ENCODE data around the gene CELF5.
"Not testable (repeated sequence)": the region's sequence is repeated elsewhere in the genome, so short reads cannot be mapped to it uniquely, and the experiment has no call there.

The CELF5 gene

DNA sequence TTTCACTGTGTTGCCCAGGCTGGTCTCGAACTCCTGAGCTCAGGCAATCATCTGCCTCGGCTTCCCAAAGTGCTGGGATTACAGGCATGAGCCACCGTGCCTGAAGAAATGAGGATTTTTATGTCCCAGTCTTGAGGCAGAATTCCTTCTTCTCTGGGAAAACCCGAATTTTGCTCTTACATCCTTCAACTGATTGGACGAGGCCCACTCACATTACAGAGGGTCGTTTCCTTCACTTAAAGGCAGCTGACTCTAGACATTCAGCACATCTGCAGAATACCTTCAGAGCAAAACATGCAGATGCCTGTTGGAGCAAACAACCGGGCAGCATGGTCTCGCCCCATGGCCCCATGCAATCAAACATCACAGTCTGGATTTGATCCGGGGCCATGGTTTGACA, 105.6 kb downstream of the CELF5 start:
- DNase-seq = no peak

DNA sequence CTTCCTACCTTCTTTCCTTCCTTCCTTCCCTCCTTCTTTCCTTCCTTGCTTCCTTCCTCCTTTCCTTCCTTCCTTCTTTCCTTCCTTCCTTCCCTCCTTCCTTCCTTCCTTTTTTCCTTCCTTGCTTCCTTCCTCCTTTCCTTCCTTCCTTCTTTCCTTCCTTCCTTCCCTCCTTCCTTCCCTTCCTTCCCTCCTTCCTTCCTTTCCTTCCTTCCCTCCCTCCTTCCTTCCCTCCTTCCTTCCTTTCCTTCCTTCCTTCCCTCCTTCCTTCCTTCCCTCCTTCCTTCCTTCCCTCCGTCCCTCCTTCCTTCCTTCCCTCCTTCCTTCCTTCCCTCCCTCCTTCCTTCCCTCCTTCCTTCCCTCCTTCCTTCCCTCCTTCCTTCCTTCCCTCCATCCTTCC, 107.8 kb downstream of the CELF5 start:
- DNase-seq = not testable (repeated sequence)

DNA sequence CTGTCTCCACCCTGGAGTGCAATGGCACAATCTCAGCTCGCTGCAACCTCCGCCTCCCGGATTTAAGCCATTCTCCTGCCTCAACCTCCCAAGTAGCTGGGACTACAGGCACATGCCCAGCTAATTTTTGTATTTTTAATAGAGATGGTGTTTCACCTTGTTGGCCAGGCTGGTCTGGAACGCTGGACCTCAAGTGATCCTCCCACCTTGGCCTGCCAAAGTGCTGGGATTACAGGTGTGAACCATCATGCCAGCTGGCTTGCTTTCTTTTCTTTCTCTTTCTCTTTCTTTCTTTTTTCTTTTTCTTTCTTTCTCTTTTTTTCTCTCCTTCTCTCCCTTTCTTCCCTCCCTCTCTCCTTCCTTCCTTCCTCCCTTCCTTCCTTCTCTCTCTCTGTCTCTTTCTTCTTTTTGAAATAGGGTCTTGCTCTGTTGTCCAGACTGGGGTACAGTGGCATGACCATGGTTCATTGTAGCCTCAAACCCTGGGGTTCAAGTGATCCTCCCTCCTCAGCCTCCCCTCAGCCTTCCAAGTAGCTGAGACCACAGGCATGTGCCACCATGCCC, 108.6 kb downstream of the CELF5 start:
- DNase-seq = no peak

DNA sequence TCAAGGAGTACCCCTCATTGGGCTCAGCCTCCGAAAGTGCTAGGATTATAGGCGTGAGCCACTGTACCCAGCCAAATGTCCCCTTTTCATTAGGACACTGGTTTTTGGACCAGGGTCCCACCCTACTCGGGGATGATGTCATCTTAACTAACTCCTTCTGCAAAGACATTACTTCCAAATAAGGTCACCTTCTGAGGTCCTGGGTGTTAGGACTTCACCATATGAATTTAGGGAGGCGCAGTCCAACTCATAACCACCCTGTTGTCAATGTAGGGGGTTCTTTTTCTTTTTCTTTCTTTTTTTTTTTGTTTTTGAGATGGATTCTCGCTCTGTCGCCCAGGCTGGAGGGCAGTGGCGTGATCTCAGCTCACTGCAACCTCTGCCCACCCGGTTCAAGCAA, 109.2 kb downstream of the CELF5 start:
- no peak for DNase-seq

DNA sequence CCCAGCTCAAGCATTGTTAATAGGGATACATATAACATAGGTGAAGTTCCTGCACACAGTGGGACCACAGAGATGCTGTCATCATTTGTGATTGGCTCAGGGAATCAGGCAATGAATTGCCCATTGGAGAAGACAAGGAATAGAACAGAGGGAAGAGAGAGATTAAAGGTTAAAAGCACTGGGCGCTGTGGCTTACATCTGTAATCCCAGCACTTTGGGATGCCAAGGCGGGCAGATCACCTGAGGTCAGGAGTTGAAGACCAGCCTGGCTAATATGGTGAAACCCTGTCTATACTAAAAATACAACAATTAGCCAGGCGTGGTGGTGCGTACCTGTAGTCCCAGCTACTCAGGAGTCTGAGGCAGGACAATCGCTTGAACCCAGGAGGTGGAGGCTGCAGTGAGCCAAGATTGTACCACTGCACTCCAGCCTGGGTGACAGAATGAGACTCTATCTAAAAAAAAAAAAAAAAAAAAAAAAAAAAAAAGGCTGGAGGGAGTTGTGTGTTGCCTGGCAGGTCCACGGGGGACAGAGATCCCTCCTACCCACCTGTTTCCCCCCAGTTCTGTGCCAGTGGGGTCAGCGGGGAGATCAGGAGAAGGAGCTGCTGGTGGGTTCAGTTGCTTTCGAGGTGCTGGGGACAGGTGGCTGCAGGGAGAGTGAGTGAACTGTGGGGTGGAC, 110.4 kb downstream of the CELF5 start:
- not testable (repeated sequence) for DNase-seq

DNA sequence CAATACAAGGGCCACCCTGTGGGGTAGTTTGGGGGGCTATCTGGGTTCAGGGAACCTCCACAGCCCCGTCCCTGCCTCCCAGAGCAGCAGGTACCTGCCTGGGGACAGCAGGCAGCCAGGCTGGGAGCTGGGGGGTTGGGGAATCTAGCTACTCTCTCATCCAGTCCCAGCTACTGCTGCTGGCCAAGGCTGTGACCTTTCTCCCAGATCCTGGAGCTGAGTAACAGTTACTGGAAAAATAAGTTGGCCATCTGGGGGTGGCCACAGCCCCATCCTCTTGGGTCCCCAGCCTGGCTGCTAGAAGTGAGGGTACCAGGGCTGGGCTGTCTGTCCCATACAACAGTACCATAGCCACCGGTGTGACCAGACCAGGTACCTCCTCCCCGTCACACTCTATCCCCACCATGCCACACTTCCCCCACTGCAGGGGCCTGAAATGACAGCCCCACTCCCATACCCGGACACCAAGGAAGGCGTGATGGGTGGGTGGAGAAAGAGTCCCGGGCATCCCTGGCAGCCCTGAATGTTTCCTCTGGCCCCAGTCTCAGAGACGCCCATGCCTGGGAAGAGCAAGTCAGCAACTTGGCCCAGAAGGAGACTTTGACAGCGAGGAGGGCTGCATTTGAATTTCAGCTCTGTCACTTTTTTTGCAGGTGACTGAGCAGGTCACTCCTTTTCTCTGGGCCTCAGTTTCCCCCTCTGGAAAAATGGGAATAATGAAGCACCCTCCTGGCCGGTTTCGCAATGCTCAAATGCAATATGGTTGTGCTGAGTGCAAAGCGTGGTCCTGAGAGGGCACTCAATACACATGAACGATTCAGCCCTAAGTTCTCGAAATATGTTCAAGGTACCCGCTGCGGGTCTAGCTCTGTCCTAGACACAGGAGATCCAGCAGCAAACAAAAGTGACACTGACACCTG, 111.2 kb downstream of the CELF5 start:
- no peak for DNase-seq

DNA sequence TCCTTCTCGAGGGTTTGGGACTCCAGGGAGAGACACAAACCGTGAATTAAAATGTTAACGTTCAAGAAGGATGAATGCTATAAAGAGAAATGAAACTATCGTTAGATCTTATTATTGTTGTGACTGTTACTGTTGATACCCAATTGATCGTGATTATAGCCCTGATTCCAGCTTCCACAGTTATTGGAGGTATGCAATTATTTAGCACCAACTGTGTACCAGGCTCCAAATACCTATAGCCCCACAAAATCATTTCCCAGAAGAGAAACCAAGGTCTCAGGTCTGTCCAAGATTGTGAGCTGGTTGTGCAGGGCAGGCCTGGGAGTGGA, 111.9 kb downstream of the CELF5 start:
- no peak for DNase-seq

DNA sequence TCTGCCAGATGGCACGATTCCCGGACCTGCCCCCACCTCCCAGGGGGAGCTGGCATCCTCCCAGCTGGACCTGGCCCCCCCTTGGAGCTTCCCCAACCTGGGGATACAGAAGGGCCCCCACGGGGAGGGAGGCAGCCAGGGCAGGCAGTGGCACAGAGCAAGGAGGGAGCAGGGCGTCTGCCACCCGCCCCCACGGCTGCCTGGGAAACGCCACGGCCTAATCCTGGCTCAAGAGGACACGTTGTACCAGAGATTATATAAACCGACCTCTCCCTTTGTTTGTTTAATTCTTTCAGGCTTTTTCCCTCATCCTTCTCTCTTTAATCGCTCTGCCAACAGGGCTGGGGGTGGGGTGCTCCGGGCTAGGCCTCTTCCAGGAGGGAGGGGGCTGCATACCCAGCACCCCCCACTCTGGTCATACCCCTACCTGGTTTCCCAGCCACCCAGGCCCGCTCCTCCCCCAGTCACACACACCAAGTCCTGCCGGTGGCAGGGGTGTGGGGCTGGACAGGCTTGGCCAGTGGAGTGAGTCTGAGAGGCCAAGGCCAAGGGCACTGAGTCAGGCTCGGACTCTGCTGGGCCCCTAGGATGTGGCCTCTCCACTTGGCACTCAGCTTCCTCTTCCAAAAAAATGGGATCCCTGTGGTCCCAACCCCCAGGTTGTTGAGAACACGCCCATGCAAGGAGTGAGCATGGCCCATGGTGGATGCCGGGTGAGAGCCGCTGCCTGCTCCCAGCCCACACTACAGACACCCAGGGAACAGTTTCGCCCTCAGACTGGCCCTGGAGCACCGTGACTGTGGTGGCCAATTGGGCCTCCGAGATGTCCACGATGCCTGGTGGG, 112.4 kb downstream of the CELF5 start:
- DNase-seq = no peak

DNA sequence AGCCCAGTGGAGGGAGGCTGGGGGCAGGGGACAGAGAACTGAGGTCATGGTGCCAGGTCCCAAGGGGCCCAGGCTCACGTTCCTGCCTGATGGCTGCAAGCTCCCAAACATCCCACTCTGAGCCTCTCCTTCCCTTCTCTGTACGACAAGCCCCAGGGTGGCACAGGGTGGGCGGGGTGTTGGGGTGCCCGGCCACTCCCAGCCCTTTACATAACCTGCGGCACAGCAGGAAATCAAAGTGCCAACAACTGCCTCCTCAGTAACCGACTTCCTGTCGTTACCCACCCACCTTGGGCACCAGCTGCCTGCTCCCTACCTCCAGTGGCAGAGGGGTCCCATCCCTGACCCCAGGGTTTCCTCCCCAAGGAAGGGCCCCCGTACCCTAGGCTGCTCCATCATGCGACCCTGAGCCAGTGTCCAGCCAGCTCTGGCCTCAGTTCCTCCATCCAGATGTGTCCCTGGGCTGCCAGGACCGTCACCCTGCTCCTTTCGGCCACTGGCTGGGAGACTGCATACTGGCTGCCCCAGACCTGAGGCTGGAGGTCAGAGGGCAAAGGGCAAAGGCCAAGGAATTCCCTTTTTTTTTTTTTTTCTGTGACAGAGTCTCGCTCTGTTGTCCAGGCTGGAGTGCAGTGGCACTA, 114.2 kb downstream of the CELF5 start:
- DNase-seq = peak; percentile 72

DNA sequence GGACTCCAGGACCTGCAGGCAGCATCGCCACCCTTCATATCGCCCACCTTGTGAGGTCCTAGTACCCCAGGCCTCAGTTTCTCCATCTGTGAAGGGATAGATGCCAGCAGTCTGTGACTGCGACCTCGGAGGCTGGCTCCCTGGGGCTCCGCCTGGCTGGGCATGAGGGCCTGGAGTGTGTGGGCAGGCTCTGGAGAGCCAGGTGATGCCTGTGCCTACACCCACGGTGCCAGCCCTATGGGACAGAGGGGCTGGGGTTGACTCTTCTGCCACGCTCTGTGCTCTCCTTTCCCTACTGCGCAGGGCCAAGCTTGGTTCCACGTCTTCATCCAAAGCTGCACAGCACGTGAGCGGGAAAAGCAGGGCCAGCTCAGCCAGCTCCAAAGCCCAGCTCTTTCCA, 115.9 kb downstream of the CELF5 start:
- no peak for DNase-seq

DNA sequence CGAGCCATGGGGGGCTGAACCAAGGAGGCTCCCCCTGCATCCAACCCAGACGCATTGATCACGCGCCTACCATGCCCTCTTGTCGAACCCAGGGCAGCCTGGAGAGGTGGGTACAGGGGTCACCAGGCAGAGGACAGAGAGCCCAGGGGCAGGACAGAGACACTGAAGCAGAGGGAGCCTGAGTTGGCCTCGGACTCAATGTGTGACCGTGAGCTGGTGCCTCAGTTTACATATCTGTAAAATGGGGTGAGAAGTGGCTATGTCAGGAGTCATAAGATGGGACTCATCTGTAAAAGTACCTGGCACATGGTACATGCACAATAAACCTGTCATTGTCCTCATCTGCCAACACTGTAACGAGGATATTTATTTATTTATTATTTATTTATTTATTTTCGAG, 117.8 kb downstream of the CELF5 start:
- DNase-seq = no peak

DNA sequence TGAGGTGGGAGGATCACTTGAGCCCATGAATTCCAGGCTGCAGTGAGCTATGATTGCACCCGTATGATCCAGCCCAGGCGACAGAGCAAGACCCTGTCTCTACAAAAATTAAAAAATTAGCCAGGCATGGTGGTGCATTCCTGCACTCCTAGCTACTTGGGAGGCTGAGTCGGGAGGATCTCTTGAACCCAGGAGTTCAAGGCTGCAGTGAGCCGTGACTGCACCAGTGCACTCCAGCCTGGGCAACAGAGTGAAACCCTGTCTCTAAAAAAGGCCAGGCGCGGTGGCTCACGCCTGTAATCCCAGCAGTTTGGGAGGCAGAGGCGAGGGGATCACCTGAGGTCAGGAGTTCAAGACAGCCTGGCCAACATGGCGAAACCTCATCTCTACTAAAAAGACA, 118.5 kb downstream of the CELF5 start:
- DNase-seq = not testable (repeated sequence)

DNA sequence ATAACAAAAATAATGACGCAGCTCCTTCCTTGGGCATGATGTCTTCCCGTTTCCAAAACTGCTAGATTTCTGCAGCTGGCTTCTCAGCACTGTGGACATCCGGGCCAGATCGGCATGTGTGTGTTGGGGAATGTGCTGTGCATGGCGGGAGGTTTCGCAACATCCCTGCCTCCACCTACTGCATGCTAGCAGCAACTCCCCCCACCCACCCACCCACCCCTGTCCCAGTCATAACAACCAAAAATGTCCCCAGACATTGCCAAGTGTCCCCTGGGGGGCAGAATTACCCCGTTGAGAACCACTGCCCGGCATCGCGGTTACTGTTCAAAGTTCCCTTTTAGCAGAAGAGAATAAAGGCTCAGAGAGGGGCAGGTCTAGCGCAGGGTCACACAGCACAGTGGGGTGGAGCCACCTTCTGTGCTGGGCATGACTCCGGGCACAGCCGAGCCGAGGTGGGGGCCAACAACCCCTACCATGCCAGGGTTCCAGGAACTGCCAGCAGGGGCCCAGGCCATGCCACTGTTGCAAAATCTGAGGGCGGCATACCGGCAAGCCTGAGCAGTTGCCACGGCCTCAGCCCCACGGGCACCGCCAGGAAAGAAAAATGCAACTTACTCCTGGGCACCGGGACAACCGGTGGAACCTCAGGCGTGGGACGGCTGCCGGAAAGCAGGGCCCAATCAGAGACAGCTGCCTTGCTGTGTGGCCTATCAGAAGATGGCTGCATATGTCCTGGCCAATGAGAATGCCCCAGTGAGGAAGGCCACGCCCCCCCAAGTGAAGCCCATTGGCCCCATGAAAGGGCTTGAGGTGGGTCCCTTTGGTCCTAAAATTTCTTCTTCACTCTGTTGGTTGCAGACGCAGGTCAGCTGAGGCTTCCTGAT, 119.4 kb downstream of the CELF5 start:
- peak; percentile 81 for DNase-seq

DNA sequence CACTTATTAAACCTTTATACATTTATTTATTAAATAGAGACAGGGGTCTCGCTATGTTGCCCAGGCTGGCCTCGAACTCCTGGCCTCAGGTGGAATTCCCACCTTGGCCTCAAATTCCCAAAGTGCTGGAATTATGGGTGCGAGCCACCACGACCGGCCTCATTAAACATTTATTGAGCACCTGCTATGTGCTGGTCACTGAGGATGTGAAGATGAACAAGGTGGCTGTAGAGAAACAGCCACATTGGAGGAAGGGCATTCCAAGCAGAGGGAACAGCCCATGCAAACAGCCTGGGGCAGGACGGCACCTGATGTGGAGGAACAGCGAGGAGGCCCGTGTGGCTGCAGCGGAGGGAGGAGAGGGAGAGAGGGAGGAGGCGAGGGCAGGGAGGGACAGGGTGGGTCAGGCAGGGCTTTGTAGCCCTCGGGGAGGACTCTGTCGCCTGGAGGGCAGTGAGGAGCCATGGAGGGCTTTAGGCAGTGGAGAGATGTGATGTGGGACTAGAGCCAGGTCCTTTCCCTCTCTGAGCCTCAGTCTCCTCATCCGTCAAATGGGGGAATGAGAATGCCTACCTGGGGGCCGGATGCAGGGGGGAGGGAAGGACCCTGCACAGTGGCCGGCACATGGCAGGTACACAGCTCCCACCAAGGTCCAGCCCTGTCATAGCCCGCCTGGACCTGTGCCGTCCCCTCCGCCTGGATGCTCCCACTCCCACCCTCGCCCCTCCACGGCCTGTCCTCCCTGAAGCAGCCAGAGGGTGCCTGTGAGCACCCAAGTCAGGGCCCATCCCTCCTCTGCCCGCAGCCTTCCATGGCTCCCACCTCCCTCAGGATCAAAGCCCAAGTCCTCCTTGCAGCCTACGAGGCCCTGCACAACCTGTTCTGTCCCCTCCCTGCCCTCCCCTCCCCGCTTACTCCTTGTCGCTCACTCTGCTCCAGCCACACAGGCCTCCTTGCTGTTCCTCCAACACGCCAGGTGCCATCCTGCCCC, 120.4 kb downstream of the CELF5 start:
- no peak for DNase-seq

DNA sequence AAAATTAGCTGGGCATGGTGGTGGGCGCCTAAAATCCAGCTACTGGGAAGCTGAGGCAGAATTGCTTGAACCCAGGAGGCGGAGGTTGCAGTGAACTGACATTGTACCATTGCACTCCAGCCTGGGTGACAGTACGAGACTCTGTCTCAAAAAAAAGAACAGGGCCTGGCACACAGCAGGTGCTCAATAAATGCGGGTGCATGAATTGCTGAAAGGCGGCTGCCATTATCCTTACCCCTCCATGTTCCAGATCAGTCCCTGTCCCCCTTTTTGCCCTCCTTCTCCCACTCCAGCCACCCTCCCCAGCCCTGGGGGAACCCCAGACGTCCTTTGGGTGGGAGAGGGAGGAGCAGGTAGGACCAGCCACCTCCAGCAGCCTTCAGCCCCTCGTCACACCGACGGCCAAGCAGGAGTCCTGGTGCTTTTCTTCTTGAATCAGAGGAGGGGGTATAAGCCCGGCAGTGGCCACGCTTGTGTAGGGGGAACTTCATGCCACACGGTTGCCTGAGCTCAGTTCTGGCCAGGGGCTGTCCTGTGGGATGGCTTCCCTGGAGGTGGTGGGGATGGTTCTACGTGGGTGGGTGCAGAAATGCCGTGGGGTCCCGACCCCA, 121.5 kb downstream of the CELF5 start:
- no peak for DNase-seq

Data from hematopoietic multipotent progenitor cell treated with erythropoietin and hydrocortisone succinate and interleukin-3 and kit ligand, for 4 days (in vitro differentiated cells).